NCI-H524 (cell line): ENCODE results near the gene CYSTM1.
A peak's percentile ranks its signal among the peaks of the same experiment; 100 is the strongest.

Source experiments
- DNase-seq, 2 experiments: peaks; one replicate each; lab custom pipeline; 2025; lab: John Stamatoyannopoulos, UW

The CYSTM1 gene

DNA sequence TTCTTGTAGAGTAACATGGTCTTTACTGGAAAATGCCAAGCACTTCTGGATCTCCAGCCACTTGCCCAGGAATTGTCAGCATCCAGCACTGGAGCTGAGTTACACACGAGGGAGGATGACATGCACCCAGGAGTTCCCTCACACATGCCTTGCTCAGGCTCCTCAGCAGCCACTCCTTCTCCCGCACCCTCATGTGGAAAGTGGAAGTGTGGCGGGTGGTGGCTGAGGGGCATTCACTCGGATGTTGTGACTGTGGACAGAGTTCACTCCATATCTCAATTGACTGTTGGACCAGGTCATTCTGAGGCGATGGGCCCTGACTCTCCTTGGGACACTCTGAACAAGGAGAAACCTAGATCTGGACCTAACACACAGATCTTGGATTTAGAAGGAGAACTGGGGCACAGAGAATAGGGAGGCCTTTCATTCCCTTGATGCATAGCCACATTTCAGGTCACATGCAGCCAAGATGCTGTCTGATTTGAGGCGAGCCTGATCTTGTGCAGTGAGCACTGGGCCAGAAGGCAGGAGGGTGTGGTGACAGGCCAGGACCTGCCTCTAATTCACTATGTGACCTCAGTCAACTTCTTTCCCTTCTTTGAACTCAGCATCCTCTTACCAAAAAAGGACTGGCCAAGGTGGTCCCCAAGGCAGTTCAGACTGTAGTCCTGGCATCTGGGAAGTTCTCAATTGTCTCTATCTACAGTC lies 62.1 kb downstream of the CYSTM1 start:
- DNase-seq, result no peak

DNA sequence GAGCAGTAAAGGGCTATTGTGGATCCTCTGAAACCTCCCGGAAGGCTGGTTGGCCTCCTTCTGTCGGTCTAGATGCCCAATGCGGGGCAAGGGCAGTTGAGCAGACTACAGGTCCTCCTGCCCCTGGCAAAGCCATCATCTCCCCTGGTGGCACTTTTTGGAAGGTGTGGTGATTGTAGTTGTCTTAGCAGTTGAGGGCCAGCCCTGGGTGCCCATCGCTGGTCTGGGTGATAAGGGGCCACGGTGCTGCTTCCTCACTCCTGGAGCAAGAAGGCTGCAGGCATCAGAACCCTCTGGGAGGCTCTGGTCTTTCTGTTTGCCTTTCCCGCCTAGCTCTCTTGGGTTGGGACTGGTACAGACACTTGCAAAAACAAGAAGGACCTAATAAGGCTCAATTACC lies 63.8 kb downstream of the CYSTM1 start:
- DNase-seq, result no peak

DNA sequence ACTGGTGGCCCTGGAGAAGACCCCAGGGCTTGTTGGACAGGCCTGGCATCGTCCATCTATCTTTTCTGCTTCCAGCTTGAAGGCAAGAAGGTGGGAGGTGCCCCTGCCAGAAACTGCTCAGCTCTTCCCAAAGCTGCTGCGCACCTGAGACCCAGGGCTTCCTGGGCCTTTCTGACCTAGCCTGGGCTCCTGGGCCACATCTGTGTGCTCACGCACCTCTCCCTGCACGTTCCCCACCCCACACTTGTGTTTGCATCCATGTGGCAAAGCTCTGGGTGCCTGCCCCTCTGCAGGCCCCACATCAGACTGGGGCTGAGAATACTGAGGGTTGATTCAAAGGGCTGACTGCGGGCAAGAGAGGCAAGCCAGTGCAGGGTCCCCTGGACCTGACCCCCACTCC lies 64.5 kb downstream of the CYSTM1 start:
- no peak for DNase-seq

DNA sequence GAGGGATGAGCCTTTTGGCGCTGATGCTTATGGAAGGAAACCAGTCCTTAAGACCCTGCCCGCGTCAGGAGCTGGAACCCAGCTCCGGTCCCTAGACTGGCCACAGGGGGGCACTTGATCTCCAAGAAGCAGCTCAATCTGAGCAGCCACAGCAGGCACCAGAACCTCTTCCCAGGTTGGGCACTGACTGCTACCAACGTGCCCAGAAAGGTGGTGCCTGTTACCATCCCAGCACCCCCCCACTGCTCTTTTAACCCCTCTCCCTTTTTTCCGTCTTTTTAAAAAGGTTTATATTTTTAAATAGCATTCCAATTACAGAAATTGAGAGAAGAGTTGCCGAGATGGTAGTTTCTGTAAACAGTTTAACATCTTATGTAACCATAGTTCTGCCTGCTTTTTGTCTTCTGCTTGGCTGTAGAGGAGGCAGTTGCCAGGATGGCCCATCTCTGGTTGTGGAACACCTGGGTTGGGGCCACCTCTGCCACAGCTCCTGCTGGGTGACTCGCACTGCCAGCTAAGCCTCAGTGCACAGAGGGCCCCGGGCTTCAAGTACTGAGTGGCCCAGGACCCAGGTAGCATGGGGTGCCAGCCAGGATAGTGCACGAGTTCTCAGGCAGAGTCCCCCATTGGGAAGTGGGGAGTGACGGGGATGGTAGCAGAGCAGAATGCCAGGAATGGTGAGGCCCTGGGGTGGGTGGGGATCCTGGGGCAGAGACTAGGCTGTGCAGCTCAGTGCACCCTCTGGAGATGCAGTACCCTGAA lies 65.1 kb downstream of the CYSTM1 start:
- peak; percentile 21 to 58 for DNase-seq

DNA sequence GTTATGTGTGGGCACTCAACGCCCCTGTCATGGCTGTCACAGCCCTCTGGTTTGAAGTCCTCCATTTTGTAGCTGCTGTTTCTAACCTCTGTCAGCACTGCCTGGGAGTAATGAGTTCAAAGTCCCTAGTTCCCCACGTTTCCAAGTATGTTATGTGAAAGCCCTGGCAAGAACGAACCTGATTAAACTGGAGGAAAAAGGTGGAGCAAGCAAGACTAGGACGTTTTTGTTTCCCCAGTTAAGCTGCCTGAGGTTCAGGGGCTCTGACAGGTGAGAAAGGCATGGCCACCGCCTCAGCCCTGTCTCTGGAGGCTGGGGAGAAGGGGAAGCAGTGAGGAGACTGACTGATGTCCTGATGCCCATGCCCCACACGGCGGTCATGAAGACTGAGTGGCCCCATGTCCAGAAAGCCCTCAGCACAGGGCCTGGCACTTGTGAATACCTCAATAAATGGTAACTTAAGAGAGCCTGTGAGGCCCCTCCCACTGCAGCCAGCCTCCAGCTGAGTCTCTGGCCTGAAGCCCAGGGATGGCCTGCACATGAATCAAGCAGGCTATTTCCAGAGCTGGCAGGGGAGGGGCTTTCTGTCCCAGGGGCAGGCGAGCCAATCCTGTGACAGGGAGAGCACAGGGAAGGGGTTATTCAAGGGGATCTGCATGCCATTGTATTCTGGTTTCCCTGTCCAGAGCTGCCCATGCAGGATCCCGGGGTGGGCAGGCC lies 66.2 kb downstream of the CYSTM1 start:
- DNase-seq, result peak in 1 of 2 experiments; percentile 15

DNA sequence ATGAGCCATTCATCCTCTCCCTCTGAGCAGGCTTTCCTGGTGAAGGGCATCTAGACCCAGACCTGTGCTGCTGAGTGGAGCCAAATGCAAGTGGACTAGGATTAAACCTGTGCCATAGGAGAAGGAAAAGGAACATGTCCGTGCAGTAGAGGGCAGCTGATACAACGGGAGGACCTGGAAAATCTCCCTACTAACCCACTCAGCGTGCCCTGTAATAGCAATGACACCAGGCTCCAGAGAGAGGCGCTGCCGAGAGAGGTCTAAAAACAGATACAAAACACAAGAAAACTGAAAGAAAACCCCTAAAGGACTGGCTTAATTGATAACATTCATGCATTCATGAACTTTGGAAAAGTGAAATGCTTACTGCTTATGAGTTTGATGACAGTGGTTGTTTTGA lies 67.1 kb downstream of the CYSTM1 start:
- DNase-seq, result no peak

DNA sequence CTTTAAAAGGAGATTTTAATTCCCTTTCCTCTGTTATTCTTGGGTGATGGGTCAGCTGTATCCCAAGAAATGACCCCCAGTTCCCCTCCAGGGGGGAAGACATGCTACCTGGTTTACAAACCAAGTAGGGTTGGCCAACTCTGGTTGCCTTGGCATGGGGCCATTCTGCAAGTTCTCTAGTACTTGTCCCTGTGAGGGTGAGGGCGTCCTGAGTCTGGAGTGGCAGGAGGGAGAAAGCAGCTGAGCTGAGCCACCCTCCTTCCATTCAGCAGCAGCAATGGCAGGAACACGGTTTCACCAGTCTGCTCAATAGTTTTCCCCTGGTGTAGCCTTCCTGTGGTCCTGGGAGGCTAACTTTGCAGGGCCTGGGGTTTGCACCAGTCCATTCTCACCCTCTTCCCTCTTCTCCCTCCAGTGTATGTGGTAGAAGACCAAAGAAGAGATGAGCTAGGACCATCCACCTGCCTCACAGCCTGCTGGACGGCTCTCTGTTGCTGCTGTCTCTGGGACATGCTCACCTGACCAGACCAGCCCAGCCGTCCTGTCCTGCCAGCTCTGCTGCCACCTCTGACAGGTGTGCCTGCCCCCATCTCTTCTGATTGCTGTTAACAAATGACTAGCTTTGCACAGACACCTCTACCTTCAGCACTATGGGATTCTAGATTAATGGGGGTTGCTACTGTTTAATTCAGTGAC lies 68.0 kb downstream of the CYSTM1 start:
- DNase-seq, result no peak

DNA sequence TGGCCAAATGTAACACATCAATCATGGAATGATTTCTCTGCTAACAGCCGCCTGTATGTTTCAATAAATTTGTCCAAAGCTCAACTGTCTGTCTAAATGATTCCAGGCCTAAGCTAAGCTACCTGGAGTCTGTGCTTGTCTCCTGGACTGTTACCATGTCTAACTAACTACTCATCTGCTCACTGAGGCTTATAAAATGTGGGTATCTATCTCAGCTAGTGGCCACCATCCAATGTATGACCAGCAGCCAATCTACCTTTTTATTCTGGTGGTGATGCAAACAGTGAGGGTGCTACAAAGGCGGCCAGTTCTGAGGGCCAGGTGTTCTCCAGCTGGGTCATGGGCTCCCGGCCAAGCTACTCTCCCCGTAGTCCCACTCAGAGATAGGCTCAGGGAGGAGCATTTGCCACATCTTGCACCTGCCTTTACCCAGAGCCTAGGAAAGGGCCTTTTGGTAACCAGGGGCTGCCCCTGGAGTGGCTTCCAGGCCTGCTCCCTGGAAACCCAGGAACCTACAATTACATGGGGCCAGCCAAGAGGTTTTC lies 68.8 kb downstream of the CYSTM1 start:
- DNase-seq, result no peak

DNA sequence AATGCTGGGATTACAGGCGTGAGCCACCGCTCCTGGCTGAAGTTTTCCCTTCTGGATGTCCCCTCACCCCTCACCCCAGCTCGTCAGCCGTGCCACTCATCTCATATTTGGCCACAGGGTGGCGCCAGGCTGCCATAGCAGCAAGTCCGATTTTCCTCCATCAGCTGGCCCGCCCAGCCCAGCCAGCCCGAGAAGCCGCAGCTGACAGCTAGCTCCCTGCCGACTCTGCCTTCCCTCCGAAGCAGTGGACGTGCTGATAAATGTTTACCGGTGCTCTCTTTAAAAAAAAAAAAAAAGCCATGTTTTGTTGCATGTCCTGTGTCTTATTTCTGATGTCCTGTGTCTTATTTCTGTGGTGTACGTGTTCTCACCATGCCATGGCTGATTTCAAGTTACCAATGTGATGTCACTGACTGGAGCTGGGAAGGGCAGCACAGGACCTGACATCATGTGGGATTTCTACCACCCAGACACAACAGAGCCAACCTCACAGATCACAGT lies 69.6 kb downstream of the CYSTM1 start:
- peak; percentile 48 to 80 for DNase-seq

DNA sequence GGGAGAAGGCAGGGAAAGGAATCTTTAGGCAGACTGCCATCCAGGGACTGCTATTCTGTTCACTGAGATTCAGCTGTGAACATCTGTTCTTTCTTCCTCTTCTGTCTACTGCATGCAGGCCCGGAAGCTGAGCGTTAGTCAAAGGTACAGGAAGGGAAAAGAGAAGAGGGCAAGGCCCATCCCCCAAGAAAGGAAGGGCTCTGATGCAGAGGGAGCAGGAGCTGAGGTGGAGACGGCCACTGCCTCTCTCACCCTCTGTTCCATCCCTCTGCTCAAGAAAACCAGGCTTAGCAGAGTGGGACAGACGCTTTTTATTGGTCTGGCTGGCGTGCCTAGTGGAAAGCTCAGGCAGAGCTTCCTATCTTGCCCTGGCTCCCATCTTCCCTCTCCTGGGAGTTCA lies 70.4 kb downstream of the CYSTM1 start:
- no peak for DNase-seq

DNA sequence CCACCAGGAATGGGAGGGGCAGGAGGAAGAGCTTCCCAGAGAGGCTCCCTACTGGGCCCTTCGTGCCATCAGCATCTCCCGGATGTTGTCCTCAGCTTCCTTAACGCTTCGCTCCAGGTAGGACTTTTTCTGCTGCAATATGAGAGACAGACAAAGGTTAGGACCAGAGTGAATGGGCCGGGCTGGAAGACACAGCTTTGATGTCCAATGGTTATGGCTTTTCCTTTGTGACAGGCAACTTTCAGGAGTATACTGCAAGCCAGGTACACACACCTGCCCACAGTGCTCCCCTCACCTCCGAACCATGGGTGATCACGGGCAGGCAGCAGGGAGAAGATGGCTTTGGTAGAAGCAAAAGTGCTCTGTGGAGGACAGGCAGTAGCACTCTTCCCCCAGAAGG lies 70.9 kb downstream of the CYSTM1 start:
- no peak for DNase-seq

DNA sequence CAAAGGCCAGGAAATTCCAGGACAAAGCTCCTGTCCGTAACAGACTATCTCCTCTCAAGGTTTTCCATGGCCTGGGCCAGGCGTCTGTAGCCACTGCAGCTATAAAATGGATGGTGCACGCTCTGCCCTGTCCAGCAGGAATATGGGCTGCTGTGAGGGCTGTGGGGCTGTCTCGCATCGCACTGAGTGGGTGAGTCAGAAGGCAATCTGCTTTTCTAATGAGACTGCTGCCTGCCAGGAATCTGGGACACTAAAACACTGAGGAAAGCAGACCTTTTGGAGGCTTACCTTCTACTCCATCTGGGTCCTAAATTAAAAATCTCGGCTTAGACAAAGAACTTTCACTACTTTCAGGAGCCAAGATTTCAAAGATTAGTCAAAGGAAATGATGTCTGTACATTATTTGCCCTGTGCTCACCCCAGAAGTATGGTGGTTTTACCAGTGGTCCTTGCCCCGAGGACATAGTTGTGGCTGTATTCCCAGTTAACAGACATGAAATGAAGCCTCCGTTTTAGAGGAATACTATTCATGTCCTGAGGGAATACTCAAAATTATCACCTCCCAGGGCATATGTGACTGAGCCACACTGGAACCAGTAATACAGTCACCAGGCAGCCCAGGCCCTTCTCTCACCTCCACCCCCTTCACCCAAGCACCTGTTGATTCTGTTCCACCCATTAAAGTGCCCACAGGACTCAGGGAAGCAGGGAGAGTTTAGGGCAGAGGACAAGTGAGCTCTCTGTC lies 71.6 kb downstream of the CYSTM1 start:
- no peak for DNase-seq

DNA sequence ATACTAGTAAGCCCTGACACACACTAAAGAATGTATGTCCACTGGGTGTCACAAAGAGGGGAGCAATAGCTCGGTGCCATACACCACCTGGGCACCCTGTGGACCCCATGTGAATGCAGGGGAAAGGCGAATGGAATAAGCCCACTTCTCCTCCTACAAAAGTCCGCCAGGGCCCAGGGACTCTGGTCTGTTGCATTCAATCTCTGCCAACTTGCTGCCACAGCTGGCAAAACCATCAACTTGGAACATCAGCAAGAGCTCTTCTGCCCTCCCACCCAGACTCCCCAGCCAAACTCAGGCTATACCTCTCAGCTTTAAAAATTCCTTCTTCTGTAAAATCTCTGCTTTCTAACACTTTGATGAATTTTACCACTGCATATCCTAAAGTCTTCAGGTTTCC lies 73.4 kb downstream of the CYSTM1 start:
- DNase-seq, result no peak

DNA sequence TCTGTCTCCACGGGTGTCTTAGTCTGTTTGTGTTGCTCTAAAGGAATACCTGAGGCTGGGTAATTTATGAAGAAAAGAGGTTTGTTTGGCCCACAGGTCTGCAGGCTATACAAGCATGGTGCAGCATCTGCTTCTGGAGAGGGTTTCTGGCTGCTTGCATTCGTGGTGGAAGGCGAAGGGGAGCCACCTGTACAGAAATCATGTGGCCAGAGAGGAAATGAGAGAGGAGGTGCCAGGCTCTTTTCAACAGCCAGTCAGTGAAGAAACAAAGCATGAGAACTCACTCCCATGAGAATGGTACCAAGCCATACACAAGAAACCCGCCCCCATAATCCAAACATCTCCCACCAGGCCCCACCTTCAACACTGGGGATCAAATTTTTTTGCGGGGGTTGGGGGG lies 74.5 kb downstream of the CYSTM1 start:
- DNase-seq, result no peak

DNA sequence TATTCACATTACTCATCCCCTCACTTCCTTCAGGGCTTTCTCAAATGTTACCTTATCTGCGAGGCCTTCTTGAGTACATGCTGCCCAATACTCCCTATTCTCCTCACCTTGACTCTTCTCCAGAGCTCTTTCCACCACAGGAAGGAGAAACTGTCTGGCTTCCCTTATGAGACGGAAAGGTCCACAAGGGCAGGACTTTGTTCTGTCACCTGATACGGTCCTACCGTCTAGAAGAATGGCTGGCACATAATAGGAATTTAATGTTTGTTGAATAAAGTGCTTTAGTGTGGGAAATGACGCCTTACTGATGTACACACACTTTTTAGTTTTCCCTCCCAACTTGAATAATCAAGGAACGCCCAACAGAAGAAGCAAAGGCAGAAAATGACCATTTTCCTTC lies 75.4 kb downstream of the CYSTM1 start:
- no peak for DNase-seq

DNA sequence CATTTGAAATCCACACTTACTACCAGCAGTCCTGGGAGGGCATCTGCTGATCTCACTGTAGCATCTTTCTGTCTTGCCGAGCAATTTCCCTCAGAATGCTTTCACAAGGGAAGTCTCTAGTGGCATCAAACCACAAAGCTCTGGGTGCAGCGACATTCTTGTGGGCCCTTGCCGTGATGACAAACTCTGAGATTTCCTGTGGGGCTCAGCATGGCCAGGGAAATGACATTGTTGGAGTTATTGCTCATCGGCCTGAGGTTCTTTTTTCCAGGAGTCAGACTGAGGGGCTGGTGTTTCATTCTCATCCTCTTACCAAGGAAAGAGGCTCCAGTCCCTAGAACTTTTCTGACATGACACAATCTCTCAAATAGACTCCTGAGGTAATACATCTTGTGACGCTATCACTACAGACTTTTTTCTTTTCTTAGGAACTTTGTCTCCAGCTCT lies 76.6 kb downstream of the CYSTM1 start:
- no peak for DNase-seq

DNA sequence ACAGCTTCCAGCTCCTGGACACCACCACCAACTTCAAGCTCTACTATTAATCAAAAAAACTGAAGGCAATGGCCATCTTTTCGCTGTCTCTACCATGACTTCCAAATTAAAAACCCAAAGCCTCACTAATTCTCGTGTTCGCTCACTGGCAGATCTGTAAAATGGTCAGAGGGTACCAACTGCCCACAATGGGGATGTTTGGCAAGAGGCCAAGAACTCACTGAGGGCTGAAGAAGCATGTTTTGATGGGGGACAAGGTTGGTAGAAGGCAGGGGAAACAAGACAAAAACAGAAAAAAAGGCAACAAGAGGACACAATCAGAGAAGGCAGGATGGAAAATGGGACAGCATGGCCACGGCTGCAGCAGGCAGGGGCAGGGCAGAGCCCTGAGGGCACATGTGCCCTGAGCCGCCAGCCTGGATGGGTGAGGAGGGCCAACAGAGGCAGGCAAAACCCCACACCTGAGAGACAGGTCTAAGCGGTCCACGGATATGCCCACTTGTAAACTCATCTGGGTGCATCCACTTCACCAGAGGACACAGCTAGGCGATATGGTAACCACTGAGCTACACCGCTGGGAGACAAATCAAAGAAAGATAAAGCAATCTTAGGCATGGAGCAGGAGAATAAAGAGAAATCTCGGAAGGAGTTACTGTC lies 77.6 kb downstream of the CYSTM1 start:
- DNase-seq, result no peak

DNA sequence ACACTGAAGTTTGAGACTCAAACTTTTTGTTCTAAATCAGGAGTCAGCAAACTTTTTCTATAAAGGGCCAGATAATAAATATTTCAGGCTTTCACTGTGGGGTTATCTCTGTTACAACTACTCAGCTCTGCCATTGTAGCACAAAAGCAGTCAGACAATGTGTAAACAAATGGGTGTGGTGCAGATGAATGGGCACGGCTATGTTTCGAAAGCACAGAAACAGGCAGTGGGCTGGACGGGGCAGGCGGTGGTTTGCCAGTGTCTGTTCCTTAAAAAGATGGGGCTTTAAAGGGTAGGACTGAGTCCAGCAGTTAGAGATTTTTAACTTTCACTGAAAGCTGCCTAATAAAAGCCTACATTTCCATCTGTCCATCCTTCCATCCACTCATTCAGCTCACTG lies 79.0 kb downstream of the CYSTM1 start:
- no peak for DNase-seq

DNA sequence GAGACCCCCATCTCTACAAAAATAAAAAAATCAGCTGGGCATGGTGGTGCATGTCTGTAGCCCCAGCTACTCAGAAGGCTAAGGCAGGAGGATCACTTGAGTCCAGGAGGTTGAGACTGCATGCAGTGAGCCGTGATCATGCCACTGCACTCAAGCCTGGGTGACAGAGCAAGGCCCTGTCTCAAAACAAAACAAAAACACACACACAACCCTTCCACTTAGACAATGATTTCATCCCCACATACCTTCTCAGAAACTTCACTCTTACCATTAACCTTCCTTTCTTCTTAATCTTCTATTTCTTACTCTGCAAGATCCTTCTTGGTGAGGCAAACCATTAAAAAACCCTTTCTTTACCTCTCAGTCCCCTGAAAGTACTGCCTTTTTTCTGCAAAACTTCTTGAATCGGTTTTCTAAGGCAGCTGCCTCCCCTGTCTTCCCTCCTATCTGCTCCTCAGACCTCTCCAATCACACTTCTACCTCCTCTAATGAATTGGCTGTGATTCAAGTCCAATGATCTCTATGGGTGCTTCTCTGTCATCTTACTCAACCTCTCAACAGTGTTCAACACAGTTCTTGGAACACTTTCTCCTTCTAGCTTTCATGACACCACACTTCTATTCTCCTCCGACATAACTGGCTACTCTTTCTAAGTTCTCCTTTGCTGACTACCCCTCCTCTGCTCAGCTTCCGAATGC lies 80.6 kb downstream of the CYSTM1 start:
- no peak for DNase-seq

DNA sequence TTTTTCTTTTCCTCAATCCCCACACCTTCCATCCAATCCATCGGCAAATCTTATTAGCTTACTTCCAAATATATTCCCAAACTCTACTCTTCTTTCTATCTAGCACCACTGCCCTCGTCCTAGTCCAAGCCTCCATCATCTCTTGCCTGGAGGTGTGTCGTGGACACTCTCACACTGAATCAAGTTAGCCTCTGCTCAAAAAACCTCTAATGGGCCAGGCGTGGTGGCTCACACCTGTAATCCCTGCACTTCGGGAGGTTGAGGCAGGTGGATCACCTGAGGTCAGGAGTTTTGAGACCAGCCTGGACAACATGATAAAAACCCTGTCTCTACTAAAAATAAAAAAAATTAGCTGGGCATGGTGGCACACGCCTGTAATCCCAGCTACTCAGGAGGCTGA lies 81.7 kb downstream of the CYSTM1 start:
- DNase-seq, result no peak
